NCI-H2196 (cell line): Measurements from ENCODE around the gene CSRP2.

Source experiments
- DNase-seq: peaks from one replicate; lab custom pipeline; 2025; ENCODE audit not compliant: unreplicated experiment; lab: John Stamatoyannopoulos, UW

The CSRP2 gene

GRCh38 chr12:76878899-76879709, at the start of gene CSRP2:
Gene CSRP2, minus strand, starts transcription at chr12:76879019. Its CDS starts 12,759 bp downstream, at chr12:76866260.
- DNase-seq, result peak; percentile 91

- no peak for DNase-seq
Measured at GRCh38 chr12:76927170-76927784, 48.5 kb upstream of the CSRP2 start.

- DNase-seq, result no peak
Measured at GRCh38 chr12:76925135-76925534, 46.3 kb upstream of the CSRP2 start.

- DNase-seq, result no peak
Measured at GRCh38 chr12:76922866-76923265, 44.0 kb upstream of the CSRP2 start.

- no peak for DNase-seq
Measured at GRCh38 chr12:76921891-76922664, 43.3 kb upstream of the CSRP2 start.

- DNase-seq, result no peak
Measured at GRCh38 chr12:76921100-76921471, 42.3 kb upstream of the CSRP2 start.

GRCh38 chr12:76920172-76921099, 41.6 kb upstream of the CSRP2 start:
- DNase-seq, result no peak

- no peak for DNase-seq
Measured at GRCh38 chr12:76919383-76920171, 40.8 kb upstream of the CSRP2 start.

GRCh38 chr12:76916170-76916540, 37.3 kb upstream of the CSRP2 start:
- no peak for DNase-seq

GRCh38 chr12:76915361-76916169, 36.7 kb upstream of the CSRP2 start:
- DNase-seq, result no peak

GRCh38 chr12:76914102-76914859, 35.5 kb upstream of the CSRP2 start:
- DNase-seq, result no peak

- no peak for DNase-seq
Measured at GRCh38 chr12:76909290-76909689, 30.5 kb upstream of the CSRP2 start.

GRCh38 chr12:76908303-76909017, 29.6 kb upstream of the CSRP2 start:
- DNase-seq, result no peak

GRCh38 chr12:76901628-76902380, 23.0 kb upstream of the CSRP2 start:
- no peak for DNase-seq

- DNase-seq, result no peak
Measured at GRCh38 chr12:76899522-76899921, 20.7 kb upstream of the CSRP2 start.

GRCh38 chr12:76898442-76898841, 19.6 kb upstream of the CSRP2 start:
- no peak for DNase-seq

GRCh38 chr12:76896274-76896673, 17.5 kb upstream of the CSRP2 start:
- no peak for DNase-seq
